ENCODE measurements around the gene NKRF.

DNA sequence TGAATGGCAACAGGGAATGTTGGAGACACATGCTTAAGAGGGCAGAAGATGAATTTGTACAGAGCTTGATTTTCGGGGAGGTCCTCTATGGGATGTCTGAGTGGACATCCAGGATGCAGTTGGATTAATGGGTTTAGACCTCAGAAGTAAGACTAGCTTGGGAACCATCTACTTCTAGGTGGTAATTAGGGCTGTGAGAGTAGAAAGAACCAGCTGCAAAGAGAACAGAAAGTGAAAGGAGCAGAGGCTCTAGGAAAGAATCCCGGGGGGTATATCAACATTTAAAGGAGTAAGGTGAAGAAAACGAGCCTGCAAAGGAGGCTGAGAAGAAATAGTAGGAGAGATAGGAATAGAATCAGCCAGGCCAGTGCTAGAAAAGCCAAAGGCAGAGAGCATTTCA lies 29.0 kb upstream of the NKRF start:
- TF ChIP-seq, protein P1, sequence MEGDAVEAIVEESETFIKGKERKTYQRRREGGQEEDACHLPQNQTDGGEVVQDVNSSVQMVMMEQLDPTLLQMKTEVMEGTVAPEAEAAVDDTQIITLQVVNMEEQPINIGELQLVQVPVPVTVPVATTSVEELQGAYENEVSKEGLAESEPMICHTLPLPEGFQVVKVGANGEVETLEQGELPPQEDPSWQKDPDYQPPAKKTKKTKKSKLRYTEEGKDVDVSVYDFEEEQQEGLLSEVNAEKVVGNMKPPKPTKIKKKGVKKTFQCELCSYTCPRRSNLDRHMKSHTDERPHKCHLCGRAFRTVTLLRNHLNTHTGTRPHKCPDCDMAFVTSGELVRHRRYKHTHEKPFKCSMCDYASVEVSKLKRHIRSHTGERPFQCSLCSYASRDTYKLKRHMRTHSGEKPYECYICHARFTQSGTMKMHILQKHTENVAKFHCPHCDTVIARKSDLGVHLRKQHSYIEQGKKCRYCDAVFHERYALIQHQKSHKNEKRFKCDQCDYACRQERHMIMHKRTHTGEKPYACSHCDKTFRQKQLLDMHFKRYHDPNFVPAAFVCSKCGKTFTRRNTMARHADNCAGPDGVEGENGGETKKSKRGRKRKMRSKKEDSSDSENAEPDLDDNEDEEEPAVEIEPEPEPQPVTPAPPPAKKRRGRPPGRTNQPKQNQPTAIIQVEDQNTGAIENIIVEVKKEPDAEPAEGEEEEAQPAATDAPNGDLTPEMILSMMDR (tag by site-specific recombination; IDR thresholded peaks at IDR 0.05): no peak
- TF ChIP-seq ZFP41 (tag by site-specific recombination; IDR thresholded peaks at IDR 0.05; ENCODE audit: borderline replicate concordance) (no peak), ZNF274 (IDR thresholded peaks at IDR 0.05; ENCODE audit: low read length) (no peak), ZNF274 (tag by site-specific recombination; IDR thresholded peaks at IDR 0.05; ENCODE audit: borderline replicate concordance) (no peak)

All from HEK293 (cell line).